Measurements from ENCODE around the gene RCOR1.
A peak's percentile ranks its signal among the peaks of the same experiment; 100 is the strongest.

RCOR1 gene

GRCh38 chr14:102622262-102622885, 29.9 kb downstream of the RCOR1 start:
- no peak for TF ChIP-seq CTCF (conservative IDR thresholded peaks at IDR 0.05; ENCODE audit: low read length)
- H3K4me3 ChIP-seq (ENCODE audit: low read length): no peak overlapping the region
- no peak for DNase-seq (ENCODE audit: low read depth)

- no peak for DNase-seq (ENCODE audit: low read depth)
- no peak for TF ChIP-seq CTCF (conservative IDR thresholded peaks at IDR 0.05; ENCODE audit: low read length)
- H3K4me3 ChIP-seq (ENCODE audit: low read length): no peak overlapping the region
These were observed 32.2 kb downstream of the RCOR1 start for GRCh38 chr14:102624666-102625065.

GRCh38 chr14:102625564-102626296, 33.3 kb downstream of the RCOR1 start:
- no peak for TF ChIP-seq CTCF (conservative IDR thresholded peaks at IDR 0.05; ENCODE audit: low read length)
- no peak for DNase-seq (ENCODE audit: low read depth)
- H3K4me3 ChIP-seq (ENCODE audit: low read length): no peak overlapping the region

- H3K4me3 ChIP-seq (ENCODE audit: low read length): no peak overlapping the region
- no peak for DNase-seq (ENCODE audit: low read depth)
- TF ChIP-seq CTCF (conservative IDR thresholded peaks at IDR 0.05; ENCODE audit: low read length): no peak
These were observed 34.1 kb downstream of the RCOR1 start for GRCh38 chr14:102626530-102626929.

GRCh38 chr14:102629011-102629444, 36.6 kb downstream of the RCOR1 start:
- H3K4me3 ChIP-seq (ENCODE audit: low read length): no peak overlapping the region
- TF ChIP-seq CTCF (conservative IDR thresholded peaks at IDR 0.05; ENCODE audit: low read length): no peak
- no peak for DNase-seq (ENCODE audit: low read depth)

DNA sequence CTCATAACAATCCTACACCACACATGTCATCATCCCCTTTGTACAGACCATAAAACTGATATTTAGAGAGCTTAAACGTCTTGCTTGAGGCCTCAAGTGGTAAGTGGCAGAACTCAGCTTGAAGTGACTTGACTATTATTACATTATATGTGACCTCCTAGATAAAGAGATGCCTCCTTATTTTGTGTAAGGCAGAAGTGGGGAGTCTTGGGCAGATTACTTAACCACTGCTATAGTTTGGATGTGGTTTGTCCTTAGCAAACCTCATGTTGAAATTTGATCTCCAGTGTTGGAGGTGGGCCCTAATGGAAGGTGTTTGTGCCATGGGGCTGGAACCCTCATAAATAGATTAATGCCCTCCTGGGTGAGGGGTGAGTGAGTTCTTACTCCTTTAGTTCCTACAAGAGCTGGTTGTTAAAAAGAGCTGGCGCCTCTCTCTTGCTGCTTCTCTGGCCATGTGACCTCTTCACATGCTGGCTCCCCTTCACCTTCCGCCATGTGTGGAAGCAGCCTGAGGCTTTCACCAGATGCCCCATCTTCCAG, 37.4 kb downstream of the RCOR1 start:
- DNase-seq (ENCODE audit: low read depth): peak; percentile 10
- TF ChIP-seq CTCF (conservative IDR thresholded peaks at IDR 0.05; ENCODE audit: low read length): no peak

DNA sequence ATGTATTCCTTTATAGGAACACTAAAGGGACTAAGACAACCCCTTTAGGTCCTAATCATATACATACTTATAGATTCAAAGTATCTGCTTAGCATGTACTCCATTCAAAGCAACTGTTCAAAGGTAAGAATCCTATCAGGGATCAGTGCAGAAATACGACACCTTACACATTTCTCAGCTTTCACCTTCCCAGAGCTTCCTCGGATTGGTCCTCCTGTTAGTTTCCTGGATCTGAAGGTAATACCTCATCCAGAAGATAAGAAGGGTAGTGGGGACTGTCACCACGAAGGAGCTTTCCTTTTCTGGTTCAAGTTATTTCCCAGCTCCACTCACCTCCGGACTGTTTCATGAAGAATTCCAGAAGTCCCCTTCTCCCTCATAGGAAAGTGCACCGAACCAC, 38.0 kb downstream of the RCOR1 start:
- no peak for DNase-seq (ENCODE audit: low read depth)
- no peak overlapping the region for H3K4me3 ChIP-seq (ENCODE audit: low read length)
- TF ChIP-seq CTCF (conservative IDR thresholded peaks at IDR 0.05; ENCODE audit: low read length): no peak

More for the DNA sequence above, 37.4 kb downstream of the RCOR1 start:
- no peak overlapping the region for H3K4me3 ChIP-seq (ENCODE audit: low read length)
